COLO668 (cell line): ENCODE results near the gene GGT5.

Experiments used
- DNase-seq: peaks from one replicate; lab custom pipeline; 2025; ENCODE audit not compliant: unreplicated experiment; lab: John Stamatoyannopoulos, UW

Gene GGT5

DNA sequence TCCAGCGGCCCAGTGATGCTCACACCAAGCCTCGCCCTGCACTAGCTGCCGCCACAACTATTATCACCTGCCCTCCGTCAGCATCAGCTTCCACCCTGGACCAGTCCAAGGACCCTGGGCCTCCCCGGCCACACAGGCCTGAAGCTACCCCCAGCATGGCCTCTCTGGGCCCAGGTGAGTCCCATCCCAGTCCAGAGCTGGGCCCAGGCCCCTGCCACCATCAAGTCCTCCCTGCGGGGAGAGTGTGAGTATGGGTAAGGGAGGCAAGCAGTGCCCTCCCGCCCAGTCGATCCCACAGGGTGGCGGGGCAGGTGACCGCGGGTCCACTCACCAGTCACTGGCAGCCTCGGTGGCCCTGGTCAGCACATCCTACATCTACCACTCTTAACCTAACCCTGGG lies 73.1 kb downstream of the GGT5 start:
- no peak for DNase-seq

DNA sequence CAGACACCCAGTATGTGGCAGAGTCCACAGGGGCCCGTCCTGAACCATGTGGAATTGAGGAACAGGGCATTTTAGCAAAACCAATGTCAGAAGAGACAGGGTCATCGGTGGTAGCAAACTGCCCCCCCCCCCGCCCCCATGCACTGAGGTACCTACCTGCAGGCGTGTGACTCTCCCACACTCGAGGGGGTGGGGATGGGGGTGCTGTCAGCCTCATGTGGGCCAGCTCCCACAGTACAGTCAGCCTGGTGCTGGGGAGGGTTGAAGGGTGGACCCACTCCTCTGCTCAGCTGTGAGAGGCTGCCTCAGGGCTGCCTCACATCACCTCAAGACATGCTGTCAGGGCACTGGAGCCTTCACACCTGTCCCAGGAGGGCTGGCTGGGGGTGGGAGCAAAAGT lies 74.2 kb downstream of the GGT5 start:
- no peak for DNase-seq

DNA sequence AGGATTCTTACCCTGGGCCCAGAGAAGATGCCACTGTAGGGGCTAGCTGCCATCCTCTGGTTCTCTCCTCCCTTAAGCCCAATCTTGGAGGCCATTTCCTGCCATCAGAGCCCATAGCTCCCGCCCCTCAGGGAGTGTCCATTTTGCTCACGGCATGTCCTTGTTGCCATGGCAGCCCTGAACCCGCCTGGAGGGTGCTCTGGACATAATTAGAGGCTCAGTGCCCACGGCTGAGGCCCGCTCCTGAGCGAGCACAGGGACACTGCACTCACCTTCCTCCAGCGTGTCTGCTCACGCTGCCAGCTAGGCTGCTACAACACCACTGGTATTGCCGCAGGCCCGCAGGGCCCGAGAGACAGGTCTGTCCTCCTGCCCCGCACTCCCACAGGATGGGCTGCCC lies 74.7 kb downstream of the GGT5 start:
- DNase-seq: no peak
